COR-L47 (cell line): ENCODE measurements around the gene BRSK2.

Source experiments
- DNase-seq: peaks from one replicate; lab custom pipeline; 2025; lab: John Stamatoyannopoulos, UW

BRSK2 gene

DNA sequence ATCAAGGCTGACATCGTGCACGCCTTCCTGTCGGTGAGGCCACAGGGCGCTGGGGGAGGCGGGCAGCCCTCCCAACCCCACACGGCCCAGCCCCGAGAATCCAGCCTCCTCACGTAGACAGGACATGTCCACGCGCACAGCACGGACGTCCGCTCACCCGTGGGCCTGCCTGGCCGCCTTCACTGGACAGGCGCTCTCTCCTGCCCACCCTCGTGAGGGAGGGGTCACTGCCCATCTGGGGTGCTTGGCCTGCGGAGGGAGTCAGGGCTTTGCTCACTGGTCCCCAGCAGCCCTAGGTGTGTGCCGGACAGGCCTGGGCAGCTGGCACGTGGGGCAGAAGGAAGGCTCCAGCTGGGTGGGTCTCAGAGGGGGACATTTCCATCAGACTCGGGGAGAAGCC lies 64.8 kb downstream of the BRSK2 start:
- DNase-seq: no peak

DNA sequence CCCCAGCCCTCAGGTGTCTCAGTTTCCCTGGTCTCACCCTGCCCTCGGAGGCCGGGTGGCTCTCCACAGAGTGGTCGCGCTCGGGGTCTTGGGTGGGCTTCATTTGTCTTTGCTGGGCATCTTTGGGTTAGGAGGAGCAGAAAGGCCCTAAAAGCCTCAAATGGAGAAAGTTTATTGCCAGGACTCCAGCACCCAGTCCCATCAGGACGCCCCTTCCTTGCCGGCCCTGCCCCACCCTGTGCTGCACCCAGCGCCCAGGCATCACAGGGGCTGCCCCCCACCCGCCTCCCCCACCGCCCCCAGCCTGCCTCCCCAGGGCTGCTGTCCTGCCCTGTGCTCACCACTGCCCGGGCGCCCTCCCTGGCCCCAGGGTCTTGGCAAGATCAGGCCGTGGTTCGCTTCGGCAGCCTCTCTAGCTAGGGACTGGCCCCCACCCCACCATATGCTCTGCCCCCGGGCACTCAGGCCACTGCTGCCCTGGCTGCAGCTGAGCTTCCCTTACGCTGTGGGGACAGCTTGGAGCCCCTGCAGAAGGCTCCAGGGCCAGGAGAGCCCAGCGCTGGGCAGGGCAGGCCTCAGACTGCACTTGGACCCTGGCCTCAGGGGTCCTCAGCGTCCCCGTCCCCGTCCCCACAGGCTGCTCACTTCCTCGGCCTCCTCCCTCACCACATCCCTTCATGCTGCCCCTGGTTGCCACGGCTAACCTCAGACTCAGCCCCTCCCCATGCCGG lies 65.5 kb downstream of the BRSK2 start:
- DNase-seq: no peak

DNA sequence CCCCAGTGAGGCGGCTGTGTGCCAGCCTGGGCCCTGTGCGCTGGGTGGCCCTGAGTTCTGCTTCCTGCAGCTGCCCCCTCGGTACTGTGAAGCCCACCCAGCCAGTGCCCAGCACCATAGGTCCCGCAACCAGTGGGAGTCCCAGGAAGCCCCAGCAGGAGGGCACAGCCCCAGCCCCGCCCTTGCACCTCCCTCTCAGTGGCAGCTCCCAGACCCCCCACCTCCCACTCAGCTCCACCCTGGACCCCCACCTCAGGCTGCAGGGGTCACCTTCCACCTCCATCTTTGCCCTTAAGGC lies 66.0 kb downstream of the BRSK2 start:
- no peak for DNase-seq

DNA sequence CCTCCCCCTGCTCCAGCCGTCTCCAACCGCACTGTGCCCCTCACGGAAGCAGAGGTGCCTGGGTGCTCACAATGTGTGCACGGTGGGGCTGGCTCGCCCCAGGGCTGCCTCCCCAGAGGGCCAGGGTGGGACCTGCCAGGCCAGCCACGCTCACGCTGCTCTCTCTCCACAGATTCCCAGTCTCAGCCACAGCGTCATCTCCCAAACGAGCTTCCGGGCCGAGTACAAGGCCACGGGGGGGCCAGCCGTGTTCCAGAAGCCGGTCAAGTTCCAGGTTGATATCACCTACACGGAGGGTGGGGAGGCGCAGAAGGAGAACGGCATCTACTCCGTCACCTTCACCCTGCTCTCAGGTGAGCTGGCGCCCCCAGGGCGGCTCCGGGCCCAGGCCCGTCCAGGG lies 66.4 kb downstream of the BRSK2 start:
- DNase-seq: no peak

DNA sequence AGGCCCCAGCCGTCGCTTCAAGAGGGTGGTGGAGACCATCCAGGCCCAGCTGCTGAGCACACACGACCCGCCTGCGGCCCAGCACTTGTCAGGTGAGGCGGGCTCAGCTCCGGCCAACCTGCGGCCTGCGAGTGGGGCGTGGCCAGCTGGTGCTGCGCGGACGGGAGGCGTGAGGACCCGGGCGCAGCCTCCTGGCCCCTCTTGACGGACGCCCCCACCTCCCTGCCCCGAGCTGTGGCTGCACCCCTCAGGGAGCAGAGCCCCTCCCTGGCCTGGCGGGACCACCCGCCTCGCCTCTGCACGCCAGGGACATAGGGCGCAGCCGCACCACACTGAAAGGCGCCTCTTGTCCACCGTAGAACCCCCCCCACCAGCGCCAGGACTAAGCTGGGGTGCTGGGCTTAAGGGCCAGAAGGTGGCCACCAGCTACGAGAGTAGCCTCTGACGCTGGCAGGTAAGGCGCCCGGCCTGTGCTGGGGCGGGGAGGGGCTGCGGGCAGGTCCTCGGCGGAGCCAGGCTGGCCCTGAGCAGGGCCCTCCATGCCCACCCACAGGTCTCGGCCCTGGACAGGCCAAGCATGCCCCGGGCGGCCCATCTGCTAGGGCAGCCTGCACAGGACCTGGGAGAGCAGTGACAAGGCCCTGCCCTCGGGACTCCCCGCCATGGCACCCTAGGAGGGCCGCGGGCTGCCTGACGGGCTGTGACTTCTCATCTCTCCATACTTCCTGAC lies 67.0 kb downstream of the BRSK2 start:
- DNase-seq: no peak

DNA sequence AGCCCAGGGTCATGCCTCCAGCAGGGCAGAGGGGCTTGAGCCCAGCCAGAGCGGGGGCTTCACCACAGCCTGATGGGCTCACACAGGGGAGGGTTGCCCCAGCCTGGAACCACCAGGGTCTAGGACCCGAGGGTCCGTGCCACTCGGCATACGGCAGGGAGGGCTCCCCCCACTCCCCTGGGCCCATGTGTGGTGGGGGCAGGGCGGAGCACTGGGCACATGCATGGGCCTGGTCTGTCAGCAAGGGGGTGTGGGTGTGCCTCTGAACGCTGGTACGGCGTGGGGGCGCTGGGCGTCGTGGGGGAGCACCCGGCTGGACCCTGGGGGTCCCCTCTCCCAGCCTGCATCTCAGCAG lies 67.6 kb downstream of the BRSK2 start:
- no peak for DNase-seq

DNA sequence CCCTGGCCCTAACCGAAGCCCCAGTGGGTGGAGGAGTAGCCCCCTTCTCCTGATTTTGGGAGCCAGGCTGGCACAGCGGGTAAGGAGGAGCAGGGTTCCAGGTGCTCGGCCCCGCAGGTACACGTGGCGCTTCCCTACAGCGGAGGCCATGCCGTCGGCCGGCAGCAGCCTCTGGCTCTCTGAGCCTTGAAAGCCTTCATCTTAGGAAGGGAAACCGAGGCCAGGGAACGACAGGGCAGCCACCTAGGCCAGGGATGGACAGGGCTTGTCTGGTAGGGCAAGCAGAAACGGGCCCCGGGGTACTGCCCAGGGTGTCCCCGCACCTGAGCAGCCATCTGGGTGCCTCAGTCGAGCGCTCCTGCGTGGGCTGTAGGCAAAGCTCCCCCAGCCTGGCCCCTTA lies 68.1 kb downstream of the BRSK2 start:
- DNase-seq: no peak

DNA sequence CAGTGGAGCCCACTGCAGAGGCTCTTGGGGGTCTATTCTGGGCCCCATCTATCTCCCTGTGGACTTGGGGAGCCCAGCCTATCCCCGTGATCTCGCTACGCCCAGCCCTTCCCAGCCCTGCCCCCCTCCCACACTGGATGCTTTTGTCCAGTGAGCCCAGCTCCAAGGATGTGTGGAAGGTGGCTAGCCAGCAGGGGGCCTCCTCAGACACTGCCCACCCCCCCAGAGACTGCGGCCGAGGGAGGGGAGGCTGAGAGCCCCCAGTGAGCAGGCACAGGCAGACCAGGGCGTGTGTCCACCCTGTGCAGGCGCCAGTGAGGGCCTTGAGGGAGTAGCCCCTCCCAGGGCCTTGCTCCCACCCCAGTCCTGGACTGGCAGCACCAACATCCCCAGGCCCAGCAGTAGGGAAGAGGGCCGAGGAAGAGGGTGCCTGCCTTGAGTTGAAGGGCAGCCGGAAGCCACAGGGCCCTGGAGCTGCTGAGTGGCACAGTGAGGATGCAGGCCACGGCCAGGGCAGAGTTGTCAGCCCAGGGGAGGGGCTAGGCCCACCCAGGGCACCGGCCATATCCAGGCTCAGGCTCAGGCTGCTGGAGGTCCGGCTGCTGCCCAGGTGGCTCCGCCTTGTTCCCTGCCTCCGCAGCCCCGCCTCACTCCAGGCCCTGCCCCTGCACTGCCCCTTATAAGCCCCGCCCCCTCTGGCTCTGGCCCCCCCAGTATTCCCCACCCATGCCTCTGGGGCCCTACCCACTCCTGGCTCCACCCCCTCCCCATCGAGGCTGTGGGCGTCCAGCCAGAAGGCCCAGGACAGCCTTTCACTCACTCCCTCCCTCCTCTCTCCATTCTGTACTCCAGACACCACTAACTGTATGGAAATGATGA lies 68.8 kb downstream of the BRSK2 start:
- no peak for DNase-seq

DNA sequence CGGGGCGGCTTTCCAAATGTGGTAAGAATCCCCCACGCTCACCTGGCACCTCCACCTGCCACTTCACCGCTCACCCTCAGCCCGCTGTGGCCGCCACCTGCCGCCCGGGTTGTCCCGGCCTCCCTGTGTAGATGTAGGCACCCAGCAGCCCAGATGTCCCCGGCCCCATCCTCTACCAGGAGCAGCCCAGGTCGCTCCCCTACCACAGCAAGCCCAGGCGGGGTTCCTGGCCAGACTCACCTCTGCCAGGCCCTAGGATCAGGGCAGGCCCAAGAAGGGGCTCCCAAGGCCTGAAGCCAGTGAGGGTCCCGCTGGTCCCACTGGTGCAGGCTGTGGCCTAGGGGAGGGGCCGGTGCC lies 69.5 kb downstream of the BRSK2 start:
- DNase-seq: no peak

DNA sequence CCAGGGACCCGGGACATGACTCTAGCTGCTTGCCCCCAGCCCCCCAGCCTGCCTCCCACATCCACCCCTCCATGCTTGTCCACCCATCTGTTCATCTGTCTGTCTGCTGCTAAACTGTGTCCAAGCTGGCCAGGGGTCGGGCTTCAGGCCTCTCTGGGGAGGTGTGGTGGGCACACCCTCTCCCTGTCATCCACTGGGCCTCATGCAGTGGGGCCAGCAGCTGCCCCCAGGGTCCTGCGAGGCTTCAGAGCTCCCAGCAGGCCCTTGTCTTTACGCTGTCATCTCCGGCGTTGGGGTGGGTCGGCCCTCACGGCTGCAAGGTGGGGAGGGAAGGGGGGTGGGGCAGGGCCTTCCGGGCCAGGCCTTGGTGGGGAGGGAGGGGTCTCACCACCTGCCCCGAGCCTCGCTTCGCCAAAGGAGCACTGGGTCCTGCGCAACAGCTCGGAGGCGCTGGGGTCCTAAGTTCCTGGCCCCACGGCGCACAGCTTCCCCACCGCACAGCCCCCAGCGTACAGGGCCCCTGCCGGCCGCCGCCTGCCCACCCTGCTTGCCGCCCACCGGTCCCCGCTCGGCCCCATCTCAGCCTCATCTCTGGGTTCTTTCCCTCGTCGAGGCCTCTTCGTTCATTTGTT lies 70.1 kb downstream of the BRSK2 start:
- DNase-seq: no peak

DNA sequence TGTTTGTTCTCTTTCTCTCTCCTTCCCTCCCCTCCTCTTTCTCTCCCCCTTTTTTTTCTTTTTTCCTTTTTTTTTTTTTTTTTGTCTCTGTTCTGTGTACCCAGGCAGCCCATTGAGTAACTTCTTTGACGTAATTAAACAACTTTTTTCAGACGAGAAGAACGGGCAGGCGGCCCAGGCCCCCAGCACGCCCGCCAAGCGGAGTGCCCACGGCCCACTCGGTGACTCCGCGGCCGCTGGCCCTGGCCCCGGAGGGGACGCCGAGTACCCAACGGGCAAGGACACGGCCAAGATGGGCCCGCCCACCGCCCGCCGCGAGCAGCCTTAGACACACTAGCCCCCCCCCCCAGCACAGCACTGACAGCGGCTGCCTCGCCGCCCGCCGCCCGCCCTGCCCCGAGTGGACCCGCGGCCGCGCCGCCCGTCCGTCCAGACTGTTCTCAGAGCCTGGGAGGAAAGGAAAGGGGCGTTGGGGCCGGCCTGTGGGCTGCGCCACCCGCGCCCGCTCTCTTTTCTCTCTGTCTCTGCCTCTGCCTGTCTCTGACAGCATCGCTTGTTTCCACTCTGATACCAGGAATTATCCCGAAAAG lies 70.8 kb downstream of the BRSK2 start:
- DNase-seq: no peak

DNA sequence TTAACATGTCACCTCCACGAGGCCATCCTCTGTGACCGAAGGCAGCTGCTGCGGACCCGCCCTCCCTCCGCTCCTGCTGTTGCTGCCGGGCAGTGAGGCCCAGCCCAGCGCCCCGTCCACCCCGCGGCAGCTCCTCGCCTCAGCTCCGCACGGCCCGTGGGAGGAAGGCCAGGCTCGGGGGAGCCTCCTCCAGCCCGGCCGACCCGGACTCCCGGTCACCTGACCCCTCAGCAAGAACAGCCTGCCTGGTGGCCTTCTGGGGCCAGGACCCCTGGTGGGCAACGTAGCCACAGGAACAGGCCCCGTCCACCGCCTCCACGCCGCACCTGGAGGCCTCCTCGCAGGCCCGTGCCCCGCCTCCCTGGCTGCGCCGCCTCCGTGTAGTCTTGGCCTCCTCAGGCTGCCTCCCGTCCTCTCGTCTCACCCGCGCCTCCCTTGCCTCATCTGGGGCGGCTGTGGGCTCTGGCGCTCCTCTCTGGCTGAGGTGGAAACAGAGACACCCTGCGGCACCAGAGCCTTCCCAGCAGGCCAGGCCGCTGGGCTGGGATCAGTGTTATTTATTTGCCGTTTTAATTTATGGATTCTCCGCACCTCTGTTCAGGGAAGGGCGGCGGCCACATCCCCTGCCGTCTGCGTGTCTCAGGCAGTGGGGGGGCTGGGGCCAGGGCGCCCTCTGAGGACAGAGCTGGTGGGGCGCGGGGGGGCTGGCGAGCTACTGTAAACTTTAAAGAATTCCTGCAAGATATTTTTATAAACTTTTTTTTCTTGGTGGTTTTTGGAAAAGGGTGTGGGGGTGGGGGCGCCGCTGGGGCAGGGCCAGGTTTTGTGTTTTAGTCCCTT lies 71.5 kb downstream of the BRSK2 start:
- no peak for DNase-seq

DNA sequence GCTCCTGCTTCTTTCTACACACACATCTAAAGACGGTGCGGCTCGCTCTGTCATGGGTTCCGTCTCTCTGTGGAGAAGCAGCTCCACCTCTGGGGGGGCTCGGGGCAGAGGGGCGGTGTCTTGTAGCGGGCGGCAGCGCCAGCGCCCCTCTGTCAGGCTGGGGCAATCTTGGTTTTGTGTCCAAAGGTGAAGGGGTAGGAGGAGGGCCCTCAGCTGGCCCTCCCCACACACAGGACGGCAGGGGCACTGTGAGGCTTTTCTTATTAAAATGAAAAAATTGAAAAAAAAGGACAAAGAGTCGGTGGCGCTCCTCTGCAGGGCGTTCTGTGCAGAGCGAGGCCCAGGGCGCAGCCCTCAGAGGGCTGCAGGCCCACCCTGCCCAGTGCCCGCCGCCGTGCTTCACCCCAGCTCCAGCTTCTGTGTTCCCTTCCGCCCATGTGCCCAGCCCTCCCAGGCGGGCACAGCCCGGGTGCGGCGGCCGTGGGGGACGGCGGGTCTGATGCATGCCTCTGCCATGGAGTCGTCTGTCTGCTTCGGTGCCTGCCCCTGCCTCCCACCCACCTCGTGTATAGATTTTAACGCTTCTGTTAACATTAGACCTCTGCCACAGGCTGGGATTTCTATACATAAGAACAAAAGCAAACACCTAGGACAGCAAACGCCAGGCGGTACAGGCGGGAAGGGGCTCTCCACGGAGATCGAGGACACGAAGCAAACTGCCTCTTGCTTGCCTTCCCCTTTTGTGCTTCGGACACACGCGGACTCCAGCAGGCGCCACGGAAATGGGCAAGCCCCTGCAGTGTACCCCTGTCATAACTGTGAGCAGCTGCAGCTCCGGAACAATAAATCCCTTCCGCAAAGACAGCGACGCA lies 72.3 kb downstream of the BRSK2 start:
- no peak for DNase-seq

DNA sequence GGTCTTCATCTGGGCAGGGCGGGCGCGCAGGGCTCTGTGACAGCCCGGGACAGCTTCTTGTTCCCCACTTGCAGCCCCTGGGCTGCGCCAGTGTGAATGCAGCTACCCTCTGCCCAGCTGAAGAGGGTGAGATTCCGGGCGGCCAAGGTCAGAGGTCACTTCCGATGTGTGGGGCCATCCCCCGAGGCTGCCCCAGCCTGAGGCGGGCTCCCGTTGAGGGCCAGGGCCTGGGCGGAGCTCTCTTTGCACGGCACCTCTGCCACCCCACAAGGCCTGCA lies 72.9 kb downstream of the BRSK2 start:
- DNase-seq: no peak

DNA sequence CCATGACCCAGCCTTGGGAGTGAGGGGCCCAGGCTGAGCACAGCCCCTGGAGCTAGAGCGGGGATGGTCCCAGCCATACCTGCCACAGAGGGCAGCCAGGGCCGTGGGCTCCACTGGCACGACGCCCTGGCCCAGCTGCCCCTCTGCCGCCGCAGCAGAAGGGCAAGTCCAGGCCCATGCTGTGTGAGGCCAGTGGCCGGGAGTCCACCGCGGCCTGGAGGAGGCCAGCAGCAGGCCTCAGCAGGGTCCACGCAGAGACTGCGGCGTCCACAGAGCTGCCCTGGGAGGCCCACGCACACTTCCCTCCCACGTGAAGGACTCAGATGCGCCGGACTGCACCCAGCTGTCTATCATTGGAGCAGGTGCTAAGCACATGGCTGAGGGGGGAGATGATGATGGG lies 73.3 kb downstream of the BRSK2 start:
- no peak for DNase-seq

DNA sequence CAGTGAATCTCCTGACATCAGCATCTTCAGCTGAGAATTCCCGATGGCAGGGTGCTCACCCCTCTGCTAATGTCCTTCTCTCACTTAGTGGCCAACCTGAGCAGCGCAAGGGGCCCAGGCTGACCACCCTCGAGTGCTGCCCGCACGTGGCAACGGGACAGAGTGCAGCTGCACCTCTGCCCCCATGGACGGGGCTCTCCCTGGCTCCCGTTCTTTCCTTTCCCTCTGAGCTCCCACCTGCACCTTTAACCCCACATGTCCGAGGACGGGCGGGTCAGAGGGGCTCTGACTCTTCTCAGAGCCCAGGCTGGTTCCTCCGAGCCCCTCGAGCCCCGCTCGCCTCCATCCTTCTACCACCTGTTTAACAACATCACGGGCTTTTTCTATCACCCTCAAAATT lies 77.0 kb downstream of the BRSK2 start:
- DNase-seq: no peak

DNA sequence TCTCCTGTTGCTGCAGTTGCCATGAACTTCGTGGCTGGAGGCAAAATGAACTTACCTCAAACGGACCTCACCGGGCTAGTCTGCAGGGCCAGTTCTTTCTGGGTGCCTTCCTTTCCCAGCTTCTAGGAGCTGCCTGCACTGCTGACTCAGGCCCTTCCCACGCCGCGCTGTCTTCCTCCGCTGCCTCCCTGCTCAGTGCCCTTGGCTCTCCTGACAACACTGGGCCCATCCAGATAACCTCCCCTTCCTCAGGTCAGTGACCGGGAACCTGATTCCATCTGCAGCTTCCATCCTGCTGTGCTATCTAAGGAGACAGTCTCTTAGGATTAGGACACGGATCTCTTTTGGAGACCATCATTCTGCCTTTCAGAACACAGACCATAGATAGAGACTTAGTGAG lies 77.5 kb downstream of the BRSK2 start:
- DNase-seq: no peak

DNA sequence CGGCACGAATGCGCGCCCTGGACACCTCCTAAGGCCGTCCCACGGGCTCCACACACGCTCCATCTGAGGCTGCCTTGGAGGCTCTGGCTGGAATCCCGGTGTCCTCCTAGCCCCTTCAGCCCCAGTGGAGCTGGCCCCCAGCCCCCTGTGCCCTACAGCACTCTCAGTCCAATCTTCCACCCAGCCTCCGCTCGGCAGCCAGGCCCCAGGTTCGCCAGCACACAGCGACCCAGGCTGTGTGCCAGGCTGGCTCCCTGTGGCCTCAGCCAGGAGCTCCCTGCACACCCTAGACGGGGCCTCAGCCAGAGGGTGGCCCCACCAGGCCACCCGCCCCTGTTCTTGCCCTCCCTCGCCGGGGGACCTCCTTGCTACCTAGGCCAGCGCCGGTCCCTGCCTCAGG lies 78.3 kb downstream of the BRSK2 start:
- DNase-seq: no peak

DNA sequence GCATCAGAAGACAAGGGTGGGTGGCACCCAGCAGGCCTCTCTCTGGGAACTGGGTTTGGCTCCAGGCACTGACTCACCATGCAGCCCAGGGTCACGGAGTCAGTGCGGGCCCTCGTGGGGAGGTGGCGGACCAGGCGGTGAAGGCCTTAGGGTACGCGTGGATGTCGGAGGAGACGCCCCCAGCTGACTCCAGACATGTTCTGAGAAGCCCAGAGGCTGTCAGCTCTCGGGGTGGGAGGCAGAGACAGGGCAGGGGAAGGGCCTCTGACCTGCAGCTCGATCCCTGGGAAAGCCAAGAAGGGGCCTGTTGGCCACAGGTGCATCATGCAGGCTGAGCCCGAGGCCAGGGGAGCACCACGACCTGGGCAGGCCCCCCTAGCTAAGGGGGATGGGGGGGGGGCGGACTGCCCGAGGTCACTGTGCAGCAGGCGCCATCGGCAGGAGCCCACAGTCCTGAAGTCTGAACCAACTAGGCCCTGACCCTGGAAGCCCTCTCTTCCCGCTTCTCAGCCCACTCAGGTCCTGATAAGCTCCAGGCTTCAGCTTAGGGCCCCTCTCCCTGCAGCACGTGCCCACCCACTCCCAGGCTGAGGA lies 78.8 kb downstream of the BRSK2 start:
- no peak for DNase-seq

DNA sequence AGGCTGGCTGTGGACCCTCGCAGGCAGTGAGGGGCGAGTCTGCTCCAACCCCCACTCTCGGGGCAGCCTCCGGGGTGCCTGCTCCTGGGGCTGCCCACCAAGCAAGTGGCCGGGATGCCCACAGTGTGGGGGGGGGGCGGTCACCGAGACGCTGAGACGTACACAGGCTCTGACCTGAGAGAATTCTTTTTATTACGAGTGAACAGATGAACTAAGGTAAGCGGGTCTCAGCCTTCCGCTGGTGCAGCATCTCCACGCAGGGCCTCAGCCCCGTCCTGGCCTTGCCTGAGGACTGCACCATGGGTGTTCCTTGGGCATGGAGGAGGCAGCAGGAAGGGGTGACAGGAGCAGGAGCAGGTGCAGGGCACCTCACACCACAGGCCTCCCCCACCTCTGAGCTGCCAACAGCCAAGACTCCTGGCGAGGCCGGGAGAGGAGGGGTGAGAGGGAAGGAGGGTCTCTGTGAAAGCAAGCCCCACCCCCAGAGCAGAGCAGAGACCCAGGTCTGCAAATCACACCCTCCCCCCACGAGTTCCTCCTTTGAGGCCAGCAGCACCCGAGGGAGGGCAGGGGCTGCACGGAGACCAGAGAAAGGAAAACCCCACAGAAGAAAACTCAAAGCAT lies 79.7 kb downstream of the BRSK2 start:
- DNase-seq: no peak
